Measurements from ENCODE around the gene WNK2.

WNK2 gene

DNA sequence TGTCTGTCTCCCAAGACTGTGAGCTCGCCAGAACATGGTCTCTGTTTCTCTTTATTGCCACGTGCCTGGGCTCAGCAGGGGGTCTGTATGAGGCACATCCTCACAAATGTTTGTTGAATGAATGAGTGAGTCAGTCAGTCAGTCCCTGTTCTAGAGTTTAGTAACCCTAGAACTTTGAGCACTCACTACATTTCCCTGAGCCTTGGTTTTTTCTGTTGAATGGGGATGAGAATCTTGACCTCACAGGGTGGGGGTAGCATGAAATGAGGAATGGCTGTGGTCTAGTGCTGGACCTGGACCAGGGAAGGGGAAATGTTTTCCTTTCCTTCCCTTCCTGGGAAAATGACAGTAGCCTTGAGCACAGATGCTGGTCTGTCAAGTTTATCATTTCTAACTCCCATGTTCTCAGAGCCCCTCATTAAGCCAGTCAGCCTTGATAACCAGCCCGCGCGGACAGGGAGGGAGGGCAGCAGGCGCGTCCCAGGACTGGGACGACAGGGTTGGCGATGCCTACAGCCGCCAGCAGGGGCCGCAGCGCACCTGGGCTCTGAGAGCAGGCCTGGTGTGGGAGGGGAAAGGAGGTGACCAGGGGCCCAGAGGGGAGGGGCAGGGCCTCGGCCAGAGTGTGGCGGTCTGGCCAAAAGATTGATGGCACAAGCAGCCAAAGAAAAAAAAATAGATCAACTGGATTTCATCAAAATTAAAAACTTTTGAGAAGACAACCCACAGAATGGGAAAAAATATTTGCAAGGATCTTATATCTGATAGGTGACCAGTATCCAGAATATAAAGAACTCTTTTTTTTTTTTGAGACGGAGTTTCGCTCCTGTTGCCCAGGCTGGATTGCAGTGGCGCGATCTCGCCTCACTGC, 24.1 kb upstream of the WNK2 start:
- DNase-seq (ENCODE audit: insufficient read length, low spot score) (peak; percentile 91), FAIRE-seq (peak; percentile 89)

- no peak for FAIRE-seq
- DNase-seq (ENCODE audit: insufficient read length, low spot score), result no peak
Observed at GRCh38 chr9:93161786-93162562, 22.0 kb upstream of the WNK2 start.

DNA sequence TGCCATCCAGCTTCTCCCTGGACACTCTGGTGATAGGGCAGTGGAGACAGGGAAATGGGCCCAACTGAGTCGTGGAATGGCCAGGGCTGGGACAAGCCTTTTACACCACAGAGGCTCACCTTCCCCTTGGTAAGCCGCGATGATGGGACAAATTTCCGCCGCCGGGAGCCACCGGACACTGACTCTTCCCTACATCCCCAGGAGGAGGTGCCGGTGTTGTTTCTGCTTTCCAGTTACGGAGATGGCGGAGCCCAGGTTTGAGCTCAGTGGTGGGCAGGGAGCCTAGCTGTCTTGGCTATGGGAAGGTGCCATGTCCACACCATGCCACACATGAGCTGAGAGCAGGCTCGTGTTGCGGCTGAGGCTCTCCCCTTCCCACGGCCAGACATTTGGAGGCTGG, 19.9 kb upstream of the WNK2 start:
- FAIRE-seq (no peak), DNase-seq (ENCODE audit: insufficient read length, low spot score) (no peak)

GRCh38 chr9:93166699-93167098, 17.2 kb upstream of the WNK2 start:
- DNase-seq (ENCODE audit: insufficient read length, low spot score) (no peak), FAIRE-seq (no peak)

DNA sequence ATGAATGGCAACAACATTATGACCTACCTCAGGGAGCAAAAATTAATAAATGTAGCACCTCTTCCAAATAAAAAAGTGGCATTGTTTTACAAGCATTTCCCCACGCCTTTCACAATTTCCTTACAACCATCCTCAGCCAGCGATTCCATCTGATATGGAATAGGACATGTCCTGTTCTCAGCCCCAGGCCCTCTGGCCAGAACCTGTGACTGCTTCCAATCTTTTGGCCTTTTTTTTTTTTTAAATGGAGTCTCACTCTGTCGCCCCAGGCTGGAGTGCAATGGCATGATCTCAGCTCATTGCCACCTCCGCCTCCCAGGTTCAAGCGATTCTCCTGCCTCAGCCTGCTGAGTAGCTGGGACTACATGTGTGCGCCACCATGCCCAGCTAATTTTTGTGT, 16.8 kb upstream of the WNK2 start:
- DNase-seq (ENCODE audit: insufficient read length, low spot score) (no peak), FAIRE-seq (no peak)

DNA sequence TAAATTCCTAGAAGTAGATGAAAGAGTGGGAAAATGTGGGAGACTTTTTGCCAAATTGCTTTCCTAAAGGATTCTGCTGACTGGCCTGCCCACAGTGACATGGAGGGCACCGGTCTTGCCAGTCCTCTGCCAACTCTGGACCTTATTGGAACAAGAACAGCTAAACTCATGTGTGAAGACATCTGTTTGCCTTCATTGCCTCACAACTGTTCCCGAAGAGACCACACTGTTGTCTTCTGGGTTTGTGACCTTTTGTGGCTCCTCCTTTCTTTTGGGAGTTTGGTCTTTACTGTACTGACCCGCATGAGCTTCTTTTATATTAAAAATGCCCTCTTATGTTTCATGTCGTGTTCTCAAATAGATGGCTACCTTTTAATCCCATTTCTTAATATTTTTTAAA, 16.1 kb upstream of the WNK2 start:
- DNase-seq (ENCODE audit: insufficient read length, low spot score) (no peak), FAIRE-seq (no peak)

DNA sequence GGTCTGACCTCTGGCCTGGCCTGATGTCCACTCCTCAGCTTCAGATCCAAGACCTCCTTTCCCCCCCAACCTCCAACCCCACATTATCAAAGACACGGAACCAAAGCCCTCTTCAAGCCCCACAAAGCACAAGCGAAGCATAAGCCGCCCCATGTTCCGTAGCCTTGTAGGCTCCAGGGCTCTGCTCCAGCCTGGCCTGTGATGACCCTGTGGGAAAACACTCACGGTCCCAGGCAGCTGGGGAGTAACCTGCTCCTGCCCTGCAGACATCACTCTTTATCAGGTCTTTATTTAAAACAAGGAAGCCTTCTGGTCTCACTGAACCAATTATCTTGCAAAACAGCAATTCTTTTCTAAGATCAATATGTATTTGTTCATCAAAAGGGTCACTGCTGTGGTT, 15.4 kb upstream of the WNK2 start:
- DNase-seq (ENCODE audit: insufficient read length, low spot score) (no peak), FAIRE-seq (no peak)

GRCh38 chr9:93169444-93169843, 14.5 kb upstream of the WNK2 start:
- no peak for DNase-seq (ENCODE audit: insufficient read length, low spot score)
- FAIRE-seq, result no peak

DNA sequence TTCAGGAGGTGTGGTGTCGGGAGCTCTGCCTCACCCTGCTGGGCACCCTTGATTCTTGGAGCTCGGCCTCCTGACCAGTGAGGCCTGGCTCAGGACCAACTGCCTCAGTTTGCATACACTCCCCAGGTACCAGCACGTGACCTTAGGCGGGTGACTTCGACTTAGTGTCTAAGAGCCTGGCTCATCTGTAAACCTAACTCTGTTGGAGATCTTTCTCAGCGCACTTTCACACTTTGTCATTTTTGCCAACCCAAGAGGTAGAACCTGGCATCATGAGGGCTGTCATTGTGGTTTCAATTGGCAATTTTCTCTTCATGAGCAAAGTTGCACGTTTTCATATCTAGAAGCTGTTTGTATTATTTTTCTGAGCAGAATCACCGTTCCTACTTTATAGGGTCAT, 13.4 kb upstream of the WNK2 start:
- FAIRE-seq (no peak), DNase-seq (ENCODE audit: insufficient read length, low spot score) (no peak)

GRCh38 chr9:93171261-93171990, 12.5 kb upstream of the WNK2 start:
- no peak for DNase-seq (ENCODE audit: insufficient read length, low spot score)

GRCh38 chr9:93172666-93173364, 11.1 kb upstream of the WNK2 start:
- no peak for FAIRE-seq
- DNase-seq (ENCODE audit: insufficient read length, low spot score), result no peak

More at GRCh38 chr9:93171261-93171990, 12.5 kb upstream of the WNK2 start:
- FAIRE-seq, result no peak

- DNase-seq (ENCODE audit: insufficient read length, low spot score) (no peak), FAIRE-seq (no peak)
Observed at GRCh38 chr9:93173365-93174051, 10.4 kb upstream of the WNK2 start.

- DNase-seq (ENCODE audit: insufficient read length, low spot score) (no peak), FAIRE-seq (no peak)
Observed at GRCh38 chr9:93174976-93175375, 9.0 kb upstream of the WNK2 start.

GRCh38 chr9:93177676-93178075, 6.3 kb upstream of the WNK2 start:
- FAIRE-seq, result no peak

GRCh38 chr9:93178851-93179786, 4.8 kb upstream of the WNK2 start:
- no peak for FAIRE-seq

More at GRCh38 chr9:93177676-93178075, 6.3 kb upstream of the WNK2 start:
- DNase-seq (ENCODE audit: insufficient read length, low spot score), result no peak

GRCh38 chr9:93180938-93181337, 3.0 kb upstream of the WNK2 start:
- DNase-seq (ENCODE audit: insufficient read length, low spot score) (no peak), FAIRE-seq (no peak)

More at GRCh38 chr9:93178851-93179786, 4.8 kb upstream of the WNK2 start:
- no peak for DNase-seq (ENCODE audit: insufficient read length, low spot score)

- DNase-seq (ENCODE audit: insufficient read length, low spot score) (no peak), FAIRE-seq (no peak)
Observed at GRCh38 chr9:93181672-93182435, 2.1 kb upstream of the WNK2 start.

GRCh38 chr9:93182572-93182971, 1.4 kb upstream of the WNK2 start:
- no peak for DNase-seq (ENCODE audit: insufficient read length, low spot score)
- no peak for FAIRE-seq
